Measurements from ENCODE around the gene WNK1.
"Not testable (repeated sequence)": the region's sequence is repeated elsewhere in the genome, so short reads cannot be mapped to it uniquely, and the experiment has no call there.

Gene WNK1

DNA sequence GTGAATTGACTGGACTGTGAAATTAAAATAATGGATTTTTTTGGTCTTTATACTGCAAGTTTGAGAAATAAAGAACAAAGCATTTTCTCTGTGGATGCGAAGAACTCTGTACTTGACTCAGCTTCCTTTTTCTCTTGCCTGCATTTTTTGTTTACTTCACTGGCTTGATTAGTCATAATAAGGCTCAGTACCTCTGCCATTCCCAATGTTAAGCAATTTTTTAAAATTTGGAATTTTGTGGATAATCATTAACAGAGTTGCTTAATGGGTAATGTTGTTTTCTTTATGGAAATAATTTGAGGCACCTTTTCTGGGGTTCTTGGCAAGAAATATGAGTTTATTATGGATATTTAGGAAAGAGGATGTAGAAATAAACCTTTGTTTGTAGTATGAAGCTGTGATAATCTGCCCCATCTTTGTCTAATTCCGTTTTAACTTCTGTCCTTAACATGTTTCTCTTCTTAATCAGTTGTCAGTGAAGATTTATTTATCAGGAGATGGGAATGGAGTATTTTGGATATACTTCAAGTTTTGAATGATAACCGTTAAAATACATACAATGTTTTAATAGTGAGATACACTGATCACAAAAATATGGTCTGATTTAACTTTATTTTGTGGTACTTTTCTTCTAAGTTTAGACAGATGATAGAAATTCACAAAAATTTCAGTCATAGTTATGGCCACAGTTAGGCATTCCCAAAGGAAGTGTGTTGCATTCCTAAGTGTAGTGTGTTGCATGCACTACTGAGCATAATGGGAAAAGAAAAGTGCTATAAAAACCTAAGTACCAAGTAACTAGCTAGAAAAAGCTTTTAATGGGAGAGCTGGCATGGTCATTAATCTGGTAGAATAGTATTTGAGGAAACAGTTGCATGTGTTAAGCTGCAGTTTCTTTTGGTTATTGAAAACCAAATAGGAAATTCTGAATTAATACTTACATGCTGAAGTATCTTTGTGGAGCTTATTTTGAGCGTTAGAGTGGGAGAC is 27.7 kb downstream of the WNK1 start:
- no peak for DNase-seq

GRCh38 chr12:780750-781379 is 28.5 kb downstream of the WNK1 start:
- DNase-seq, result no peak

GRCh38 chr12:785706-786105 is 33.3 kb downstream of the WNK1 start:
- no peak for DNase-seq

DNA sequence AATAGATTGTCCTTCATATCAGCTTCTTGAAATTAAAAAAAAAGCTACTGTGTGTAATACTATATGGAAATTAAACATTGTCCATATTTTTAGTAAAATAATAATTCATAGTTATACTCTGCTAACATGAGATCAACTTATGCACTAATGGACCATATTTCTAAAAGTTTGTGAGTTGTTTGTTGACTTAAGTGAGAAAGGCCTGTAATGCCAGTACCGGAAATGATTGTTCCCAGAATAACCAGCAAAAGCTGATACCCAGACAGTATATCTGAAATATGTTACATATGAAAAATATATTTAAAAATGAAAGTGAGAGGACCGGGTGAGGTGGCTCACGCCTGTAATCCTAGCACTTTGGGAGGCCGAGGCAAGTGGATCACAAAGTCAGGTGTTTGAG is 35.9 kb downstream of the WNK1 start:
- DNase-seq, result no peak

DNA sequence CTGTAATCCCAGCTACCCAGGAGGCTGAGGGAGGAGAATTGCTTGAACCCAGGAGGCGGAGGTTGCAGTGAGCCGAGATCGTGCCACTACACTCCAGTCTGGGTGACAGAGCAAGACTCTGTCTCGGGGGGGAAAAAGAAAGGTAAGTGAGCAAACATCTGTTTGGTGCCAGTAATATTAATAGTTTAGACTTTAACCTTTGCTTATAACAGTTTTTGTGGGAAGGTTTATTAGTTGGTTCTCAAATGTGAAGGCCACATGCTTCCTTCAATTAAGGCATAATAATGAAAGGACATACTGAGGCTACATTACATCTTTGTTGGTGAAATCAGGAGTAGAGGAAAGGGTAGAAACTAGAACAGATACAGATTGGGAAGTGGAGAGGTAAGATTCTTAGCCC is 36.4 kb downstream of the WNK1 start:
- DNase-seq, result not testable (repeated sequence)

DNA sequence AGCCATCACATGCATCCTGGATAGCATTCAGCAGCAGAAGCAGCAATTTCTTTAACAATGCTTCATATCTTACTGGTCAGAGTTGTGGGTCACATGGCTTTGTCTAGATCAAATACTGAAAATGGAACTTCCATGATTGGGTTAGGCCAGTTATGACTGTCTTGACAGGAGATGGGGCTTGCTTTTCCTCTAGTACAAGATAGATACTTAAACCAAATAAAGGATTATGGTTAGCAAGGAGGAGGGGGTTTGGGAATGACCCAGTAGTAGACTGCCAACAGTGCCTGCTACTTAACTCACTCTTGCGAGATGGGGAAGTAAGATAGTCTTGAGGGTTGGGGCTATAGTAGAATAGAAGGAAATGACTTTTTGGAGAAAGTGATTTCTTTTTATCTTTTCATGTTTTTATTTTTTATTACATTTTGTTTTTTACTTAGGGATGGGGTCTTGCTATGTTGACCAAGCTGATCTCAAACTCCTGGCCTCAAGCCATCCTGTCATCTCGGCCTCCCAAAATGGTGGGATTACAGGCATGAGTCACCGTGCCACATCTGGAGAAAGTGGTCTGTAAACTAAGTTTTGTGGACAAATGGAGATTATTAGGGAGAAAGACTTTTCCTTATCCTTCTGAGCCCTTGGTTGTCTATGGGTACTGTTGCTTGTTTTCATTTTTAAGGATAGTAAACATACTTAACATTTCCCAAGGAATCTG is 37.6 kb downstream of the WNK1 start:
- DNase-seq, result no peak

- no peak for DNase-seq
These were observed 38.2 kb downstream of the WNK1 start for GRCh38 chr12:790608-791007.

GRCh38 chr12:793037-793436 is 40.7 kb downstream of the WNK1 start:
- DNase-seq, result no peak

DNA sequence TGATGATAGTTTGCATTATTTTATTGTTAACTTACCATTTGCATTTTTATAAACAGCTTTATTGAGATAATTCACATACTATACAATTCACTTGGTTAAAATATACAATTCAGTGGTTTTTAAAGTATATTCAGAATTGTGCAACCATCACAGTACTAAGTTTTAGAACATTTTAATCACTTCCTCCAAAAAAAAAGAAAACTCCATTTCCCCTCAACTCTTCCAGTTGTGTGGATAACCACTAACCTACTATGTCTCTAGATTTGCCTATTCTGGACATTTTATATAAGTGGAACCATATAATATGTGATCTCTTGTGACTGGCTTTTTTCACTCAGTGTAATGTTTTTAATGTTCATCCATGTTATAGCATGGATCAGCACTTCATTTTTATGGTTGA is 41.3 kb downstream of the WNK1 start:
- DNase-seq, result no peak

DNA sequence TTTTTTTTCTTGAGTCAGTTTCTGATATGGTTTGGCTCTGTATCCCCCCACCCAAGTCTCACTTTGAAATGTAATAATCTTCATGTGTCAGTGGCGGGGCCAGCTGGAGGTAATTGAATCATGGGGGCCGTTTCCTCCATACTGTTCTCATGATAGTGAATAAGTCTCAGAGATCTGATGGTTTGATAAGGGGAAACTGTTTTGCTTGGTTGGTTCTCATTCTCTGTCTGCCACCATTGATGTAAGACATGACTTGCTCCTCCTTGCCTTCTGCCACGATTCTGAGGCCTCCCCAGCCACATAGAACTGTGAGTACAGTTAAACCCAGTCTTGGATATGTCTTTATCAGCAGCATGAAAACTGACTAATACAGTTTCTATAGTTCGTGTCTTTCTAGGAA is 42.9 kb downstream of the WNK1 start:
- no peak for DNase-seq

- DNase-seq, result no peak
These were observed 48.0 kb downstream of the WNK1 start for GRCh38 chr12:800401-800800.

GRCh38 chr12:802242-803120 is 50.1 kb downstream of the WNK1 start:
- no peak for DNase-seq

DNA sequence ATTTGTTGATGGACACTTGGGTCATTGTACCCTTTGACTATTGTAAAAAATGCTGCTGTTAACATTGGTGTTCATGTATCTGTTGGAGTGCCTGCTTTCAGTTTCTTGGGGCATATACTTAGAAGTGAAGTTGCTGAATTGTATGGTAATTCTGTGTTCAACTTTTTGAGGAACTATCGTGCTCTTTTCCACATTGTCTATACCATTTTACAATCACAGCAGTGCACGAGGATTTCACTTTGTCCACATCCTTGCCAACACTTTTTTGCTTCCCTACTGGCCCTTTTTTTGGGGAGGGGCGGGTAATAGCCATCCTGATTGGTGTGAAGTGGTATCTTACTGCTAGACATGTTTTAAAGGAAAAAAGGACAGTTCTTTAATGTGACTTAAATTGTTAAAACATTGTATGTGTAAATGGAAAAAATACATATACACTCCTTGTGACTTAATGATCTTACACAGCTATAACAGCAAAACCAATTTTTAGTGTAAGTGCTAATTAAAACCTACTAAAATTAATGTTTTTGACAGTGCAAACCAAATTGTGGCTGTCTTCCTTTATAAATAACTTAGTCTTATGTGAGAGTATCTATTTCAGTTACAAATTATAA is 52.7 kb downstream of the WNK1 start:
- no peak for DNase-seq

DNA sequence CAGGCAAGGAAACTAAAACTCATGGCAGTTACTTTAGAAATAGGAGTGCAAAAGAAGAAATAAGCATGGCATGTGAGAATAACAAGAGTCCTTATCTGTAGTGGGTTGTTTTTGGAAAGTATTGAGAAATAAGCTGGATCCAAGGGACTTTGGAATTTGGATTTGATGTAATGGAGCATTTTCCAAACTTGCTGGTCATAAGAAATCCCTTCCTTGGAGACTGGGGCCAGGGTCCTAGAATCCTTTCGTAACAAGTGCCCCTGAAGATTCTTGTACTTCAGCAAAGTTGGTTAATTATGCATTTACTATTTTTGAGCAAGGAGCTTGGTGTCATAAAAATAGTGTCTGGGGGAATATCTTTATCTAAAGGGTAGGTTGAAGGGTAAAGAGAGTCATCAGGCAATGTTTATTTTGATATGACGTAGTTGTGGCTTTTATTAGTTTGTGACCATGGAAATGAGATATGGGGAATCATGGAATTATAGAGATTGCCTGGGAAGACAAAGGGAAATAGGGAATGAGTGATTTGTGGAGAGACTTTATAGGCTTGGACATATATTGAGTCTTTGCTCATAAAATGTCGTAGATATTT is 53.9 kb downstream of the WNK1 start:
- DNase-seq, result no peak

- DNase-seq, result no peak
These were observed 54.8 kb downstream of the WNK1 start for GRCh38 chr12:807041-807735.

GRCh38 chr12:810116-810515 is 57.7 kb downstream of the WNK1 start:
- DNase-seq, result no peak

- DNase-seq, result no peak
These were observed 58.5 kb downstream of the WNK1 start for GRCh38 chr12:810671-811415.

- no peak for DNase-seq
These were observed 60.6 kb downstream of the WNK1 start for GRCh38 chr12:812950-813349.

DNA sequence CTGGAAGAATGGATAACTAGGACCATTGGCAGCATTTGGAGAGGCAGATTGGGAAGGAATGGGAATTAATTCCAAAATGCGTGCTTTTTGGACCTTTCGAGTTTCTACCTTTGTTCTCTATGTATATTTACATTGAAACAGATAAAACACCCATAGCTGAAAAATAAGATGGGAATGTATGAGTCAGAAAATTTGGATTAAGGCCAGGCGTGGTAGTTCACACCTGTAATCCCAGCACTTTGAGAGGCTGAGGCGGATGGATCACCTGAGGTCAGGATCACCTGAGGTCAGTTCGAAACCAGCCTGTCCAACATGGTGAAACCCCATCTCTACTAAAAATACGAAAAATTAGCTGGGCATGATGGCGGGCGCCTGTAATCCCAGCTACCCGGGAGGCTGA is 65.1 kb downstream of the WNK1 start:
- not testable (repeated sequence) for DNase-seq

DNA sequence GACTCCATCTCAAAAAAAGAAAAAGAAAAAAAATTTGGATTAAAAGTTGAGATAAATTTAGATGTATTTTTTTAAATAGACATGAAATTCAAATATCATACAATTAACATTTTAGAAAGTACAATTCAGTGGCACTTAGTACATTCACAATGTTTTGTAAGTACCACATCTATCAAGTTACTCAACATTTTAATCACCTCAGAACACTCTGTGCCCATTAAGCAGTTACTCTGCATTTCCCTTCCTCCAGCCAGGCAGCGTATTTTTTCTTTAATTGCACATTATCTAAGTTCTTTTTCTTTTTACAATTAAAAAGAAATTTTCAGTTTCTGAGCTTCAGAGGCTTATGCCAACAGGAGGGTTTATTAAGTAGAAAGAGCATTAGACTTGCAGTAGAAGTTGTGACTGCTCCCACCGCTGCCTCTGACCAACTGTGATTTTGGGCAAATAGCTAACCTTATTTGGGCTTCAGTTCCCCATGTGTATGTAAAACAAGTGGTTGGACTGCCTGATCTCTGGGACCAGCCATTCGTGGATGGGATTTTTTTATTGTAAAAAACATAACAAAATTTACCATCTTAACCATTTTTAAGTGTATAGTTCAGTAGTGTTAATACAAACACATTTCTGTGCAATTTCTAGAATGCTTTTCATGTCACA is 65.7 kb downstream of the WNK1 start:
- no peak for DNase-seq

Measured in NCI-H1048 (cell line).